Measurements from ENCODE around the gene AZGP1. TPM values are rescaled to one million over a fixed set of nuclear protein-coding genes. Genes with fewer than 3 reads are reported as not detected.
"Not testable (repeated sequence)": the region's sequence is repeated elsewhere in the genome, so short reads cannot be mapped to it uniquely, and the experiment has no call there.

Gene AZGP1
- 1.2 TPM for polyA plus RNA-seq (ENCODE audit: insufficient read length)

- no peak for DNase-seq
Observed at GRCh38 chr7:99975782-99976521, at the start of gene AZGP1. TSS of gene AZGP1 (minus strand) at chr7:99976031. CDS start at chr7:99976020, 11 bp downstream.

DNA sequence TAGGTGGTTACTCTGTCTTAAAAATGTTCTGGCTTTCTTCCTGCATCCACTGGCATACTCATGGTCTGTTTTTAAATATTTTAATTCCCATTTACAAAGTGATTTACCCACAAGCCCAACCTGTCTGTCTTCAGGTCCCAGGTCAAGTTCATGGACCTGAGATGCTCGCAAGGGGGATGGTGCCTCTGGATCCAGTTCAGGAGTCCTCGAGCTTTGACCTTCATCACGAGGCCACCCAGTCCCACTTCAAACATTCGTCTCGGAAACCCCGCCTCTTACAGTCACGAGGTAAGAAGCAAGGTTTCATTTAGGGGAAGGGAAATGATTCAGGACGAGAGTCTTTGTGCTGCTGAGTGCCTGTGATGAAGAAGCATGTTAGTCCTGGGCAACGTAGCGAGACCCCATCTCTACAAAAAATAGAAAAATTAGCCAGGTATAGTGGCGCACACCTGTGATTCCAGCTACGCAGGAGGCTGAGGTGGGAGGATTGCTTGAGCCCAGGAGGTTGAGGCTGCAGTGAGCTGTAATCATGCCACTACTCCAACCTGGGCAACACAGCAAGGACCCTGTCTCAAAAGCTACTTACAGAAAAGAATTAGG, 48.3 kb upstream of the AZGP1 start:
- no peak for DNase-seq

GRCh38 chr7:100023526-100023925, 47.7 kb upstream of the AZGP1 start:
- no peak for DNase-seq

- no peak for DNase-seq
Observed at GRCh38 chr7:100022621-100023020, 46.8 kb upstream of the AZGP1 start.

GRCh38 chr7:100021297-100021696, 45.5 kb upstream of the AZGP1 start:
- DNase-seq, result no peak

- DNase-seq, result no peak
Observed at GRCh38 chr7:100019908-100020307, 44.1 kb upstream of the AZGP1 start.

DNA sequence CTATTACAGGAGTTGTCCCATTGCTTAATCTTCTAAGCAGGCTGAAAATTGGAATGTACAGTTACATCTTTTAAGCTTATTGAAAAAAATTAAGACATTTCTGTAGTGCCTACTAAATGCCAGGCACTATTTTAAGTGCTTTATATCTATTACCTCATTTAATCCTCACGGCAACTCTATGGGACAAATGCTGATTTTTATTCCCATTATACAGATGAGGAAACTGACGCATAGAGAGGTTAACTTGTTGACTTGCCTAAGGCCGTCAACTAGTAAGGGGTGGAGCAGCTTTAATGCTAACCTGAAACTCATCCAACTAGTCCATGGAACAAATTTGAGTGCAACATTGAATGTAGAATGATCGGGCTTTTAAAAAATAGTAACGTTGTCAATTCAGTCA, 42.0 kb upstream of the AZGP1 start:
- no peak for DNase-seq

GRCh38 chr7:100017300-100017699, 41.5 kb upstream of the AZGP1 start:
- DNase-seq, result no peak

DNA sequence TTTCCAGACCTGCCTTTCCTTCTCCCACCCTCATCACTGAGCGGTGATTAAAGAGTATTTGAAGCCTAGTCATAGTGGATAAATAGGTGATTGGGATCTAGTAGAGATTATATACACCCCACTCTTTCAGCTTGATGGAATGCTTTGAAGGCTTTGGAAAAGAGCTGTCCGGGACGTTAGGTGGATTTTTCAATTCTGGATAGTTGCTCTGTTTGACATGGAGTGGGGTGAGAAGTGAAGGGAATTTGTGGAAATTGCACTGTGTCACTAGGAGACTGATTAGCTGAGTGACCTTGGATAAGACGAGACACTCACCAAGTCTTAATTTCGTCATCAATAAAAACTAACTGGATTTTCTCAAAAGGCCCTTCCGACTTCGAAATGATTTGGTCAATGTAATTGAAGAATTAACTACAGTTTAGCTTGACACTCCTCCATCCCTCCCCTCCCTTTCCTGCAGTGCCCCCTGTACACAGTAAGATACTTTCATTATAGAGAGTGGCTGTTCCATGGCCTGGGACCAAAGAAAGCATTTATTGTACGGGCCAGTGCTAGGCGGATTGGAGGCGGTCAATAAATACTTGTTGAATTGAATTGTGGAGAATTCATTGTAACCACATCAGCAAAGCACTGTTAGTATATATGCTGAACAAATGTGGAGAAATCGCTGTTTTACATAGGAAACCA, 40.5 kb upstream of the AZGP1 start:
- DNase-seq, result no peak

DNA sequence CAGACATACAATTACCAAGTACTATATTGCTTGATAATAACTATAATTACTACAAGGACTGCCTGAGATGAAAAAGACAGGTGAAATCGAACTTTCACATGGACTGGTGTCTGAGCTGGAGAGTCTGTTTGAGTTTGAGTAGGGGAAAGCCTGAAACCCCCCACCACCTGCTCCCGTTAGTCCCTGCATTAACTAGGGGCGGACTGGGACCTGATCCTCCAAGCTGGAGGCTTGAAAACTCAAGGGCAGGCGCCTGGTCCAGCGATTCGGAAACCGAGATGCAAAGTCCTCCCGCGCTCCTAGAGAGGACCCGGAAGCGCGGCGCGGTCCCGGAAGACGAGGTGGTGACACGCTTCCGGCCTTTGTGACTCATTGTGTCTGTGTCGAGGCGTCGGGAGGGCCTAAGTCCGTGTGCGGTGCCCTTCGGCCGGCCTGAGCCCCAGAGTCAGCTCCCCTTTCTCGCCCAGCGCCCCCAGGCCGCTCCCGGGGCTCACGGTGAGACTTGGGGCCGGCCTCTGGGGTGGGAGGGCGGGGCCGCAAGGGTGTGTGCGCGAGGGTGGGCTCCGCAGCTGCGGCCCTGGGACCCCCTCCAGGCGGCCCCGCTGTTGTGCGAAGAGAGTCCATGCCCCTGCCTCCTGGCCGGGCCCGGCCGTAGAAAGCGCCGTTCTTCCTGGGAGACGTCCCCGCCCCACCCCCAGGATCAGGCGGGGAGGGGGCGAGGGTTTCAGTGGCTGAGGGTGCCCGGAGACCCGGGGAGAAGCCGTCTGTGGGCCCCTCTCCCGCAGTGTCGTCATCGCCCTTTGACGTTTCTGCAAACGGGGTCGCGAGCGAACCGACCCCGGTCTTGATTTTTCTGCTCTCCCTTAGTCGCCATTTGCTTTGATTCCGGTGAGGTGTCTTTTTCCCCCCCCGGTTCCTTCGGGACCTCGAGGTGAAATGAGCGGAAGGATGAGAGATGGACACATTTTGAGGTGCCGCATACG, 39.7 kb upstream of the AZGP1 start, which contains the start of gene ZKSCAN1:
Gene ZKSCAN1, plus strand, starts transcription at position 365 of the 983 bp plus-strand sequence. CDS start 7,911 bp downstream, outside the sequence.
- DNase-seq, result peak; percentile 92

GRCh38 chr7:100013328-100013676, 37.5 kb upstream of the AZGP1 start:
- no peak for DNase-seq

- not testable (repeated sequence) for DNase-seq
Observed at GRCh38 chr7:100012385-100013327, 36.8 kb upstream of the AZGP1 start.

- DNase-seq, result no peak
Observed at GRCh38 chr7:100011516-100011915, 35.7 kb upstream of the AZGP1 start.

DNA sequence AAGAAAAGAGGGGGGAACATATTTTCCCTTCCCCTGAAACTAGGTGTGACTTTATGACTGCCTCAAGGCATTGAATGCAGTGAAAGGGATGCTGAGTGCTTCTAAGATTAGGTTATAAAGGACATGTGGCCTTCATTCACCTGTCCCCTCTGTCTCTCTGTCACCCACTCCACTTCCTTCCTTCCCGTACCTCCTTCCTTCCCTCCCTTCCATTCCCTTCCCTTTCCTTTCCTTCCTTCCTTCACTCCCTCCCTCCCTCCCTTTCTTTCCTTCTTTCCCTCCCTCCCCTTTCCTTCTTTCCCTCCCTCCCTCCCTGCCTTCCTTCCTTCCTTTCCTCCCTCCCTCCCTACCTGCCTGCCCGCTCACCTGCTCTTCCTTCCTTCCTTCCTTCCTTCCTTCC, 35.1 kb upstream of the AZGP1 start:
- DNase-seq, result no peak

- not testable (repeated sequence) for DNase-seq
Observed at GRCh38 chr7:100009952-100010351, 34.1 kb upstream of the AZGP1 start.

DNA sequence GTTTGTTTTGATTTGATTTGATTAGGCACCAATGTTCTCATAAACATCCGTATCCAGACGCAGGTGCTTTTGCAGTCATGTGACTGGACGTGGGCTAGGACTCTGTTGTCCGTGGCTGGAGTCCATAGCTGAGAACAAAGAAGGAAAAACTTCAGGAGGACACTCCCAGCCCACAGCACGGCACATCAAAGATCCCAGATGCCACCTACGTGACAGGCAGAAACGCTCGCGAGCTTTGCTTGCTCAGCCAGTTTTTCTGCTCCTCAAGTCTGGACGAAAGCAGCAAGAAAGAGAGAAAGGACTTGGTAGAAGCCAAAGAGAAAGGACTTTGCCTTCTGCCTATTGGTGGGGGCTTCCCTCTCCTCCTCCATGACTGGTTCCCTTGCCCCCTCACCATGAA, 32.7 kb upstream of the AZGP1 start:
- DNase-seq, result no peak

DNA sequence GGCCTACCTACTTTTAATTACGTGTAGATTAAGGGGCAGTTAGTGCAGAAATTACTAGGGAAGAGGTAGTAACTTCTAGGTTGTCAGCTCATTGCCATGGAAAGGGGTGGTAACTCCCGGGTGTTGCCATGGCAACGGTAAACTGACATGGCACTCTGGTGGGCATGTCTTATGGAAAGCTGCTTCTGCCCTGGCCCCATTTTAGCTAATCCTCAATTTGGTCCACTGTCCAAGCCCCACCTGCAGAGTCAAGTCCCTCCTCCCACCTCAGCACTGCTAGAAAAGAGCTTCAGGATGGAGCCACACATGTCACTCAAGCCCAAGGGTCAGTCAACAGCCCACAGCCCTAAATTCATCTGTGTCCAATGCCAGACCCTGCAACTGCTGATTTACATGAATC, 32.1 kb upstream of the AZGP1 start:
- no peak for DNase-seq

- no peak for DNase-seq
Observed at GRCh38 chr7:100003711-100004661, 28.2 kb upstream of the AZGP1 start.

DNA sequence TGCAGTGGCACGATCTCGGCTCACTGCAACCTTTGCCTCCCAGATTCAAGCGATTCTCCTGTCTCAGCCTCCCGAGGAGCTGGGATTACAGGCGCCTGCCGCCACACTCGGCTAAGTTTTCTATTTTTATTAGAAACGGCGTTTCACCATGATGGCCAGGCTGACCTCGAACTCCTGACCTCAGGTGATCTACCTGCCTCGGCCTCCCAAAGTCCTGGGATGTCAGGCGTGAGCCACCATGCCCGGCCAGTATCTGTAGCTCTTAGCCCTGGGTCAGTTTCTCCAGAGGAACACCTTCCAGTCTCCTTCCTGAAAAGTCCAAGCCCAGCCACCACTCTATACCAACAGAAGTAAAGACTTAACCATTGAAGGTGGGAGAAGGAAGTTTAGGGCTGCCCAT, 24.4 kb upstream of the AZGP1 start:
- no peak for DNase-seq

DNA sequence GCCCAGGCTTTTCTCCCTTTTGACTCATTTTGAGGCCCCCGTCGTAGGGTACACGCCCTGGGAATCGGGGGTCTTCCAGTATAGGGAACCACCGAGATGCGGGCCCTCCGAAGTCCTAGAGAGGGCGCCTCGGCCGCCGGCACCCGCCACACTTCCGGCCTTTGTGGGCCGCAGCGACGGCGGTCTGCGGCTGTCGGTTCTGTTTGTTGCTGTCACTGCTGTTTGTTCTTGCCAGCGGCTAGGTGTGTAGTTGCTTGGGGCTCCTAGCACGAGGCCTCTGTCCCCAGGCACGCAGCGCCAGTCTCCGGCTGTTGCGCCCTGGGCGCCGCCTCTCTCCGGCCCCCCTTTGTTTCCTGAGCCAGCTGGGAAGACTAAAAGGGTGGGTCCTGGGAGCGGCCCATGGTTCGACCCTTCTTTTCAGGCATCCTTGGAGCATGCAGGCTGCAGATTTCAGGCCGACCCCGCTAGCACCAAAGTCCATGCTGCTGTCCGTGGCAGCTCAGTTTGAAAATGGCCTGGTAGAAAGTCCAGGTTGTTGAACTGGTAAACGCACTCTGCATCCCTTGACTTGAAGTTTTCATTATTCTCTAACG, 21.8 kb upstream of the AZGP1 start:
- DNase-seq, result peak; percentile 55

Measured in hindlimb muscle (tissue), 1 donor.